Measurements from ENCODE around the gene RAB6B. TPM values are rescaled to one million over a fixed set of nuclear protein-coding genes. Genes with fewer than 3 reads are reported as not detected.

The RAB6B gene
- polyA plus RNA-seq, 1 donor (not counting 4 experiments of a cell fraction or from before 2014, with no cell fraction given), result 2.2 TPM

DNA sequence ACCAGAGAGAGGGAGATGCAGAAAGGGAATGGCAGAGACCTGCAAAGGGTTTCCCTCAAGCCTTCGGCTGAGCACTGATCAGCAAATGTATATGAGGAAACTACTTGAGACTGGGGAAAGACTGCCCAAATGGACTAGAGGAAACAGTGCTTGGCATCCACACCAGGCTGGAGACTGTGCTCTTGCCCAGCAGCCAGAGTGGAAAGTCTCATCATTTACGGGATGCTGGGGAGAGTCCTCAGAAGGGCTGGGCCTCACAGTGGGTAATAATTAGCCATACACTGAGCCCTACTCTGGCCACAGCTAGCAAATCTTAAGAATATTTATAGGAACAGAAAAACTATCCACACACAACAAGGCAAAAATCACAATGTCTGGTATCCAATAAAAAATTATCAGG, 18.5 kb downstream of the RAB6B start:
- dilution Hi-C loops (cut with MboI; ENCODE audit: extremely low pct_ligation_motif_present, low sequenced_read_pairs), result no loop called here
- H3K9ac ChIP-seq (ENCODE audit: control insufficient read depth, extremely low read depth, insufficient read depth, low read length), result no peak overlapping the region
- H3K36me3 ChIP-seq (ENCODE audit: control insufficient read depth in 2 of 2, extremely low read depth in 1 of 2, insufficient read depth in 2 of 2, low read length in 2 of 2), result no peaks in the 10 kb centered on the region
- H3K9me3 ChIP-seq (ENCODE audit: control insufficient read depth, low read depth, low read length), result no peaks in the 10 kb centered on the region
- no peaks in the 10 kb centered on the region for H3K4me1 ChIP-seq (ENCODE audit: control insufficient read depth, extremely low read depth, insufficient read depth, low read length)
- no peak overlapping the region for H3K4me3 ChIP-seq (ENCODE audit: control insufficient read depth in 2 of 3, extremely low read depth in 1 of 3, insufficient read depth in 2 of 3, low read depth in 1 of 3, low read length in 3 of 3)
- FAIRE-seq, result no peak
- TF ChIP-seq CTCF (optimal IDR thresholded peaks at IDR 0.05 in 1 of 3, IDR thresholded peaks at IDR 0.05 in 1 of 3, conservative IDR thresholded peaks at IDR 0.05 in 1 of 3; ENCODE audit: extremely low read depth in 1 of 3, insufficient read depth in 2 of 3, low read length in 3 of 3), result no peak
- no peak for TF ChIP-seq EZH2 (IDR thresholded peaks at IDR 0.05; ENCODE audit: low read length)
- no peak overlapping the region for H3K27ac ChIP-seq (ENCODE audit: control insufficient read depth, insufficient read depth, low read length)
- H3K9me1 ChIP-seq (ENCODE audit: control insufficient read depth, extremely low read depth, insufficient read depth, low read length), result no peaks in the 10 kb centered on the region
- H3K79me2 ChIP-seq (ENCODE audit: control insufficient read depth, insufficient read depth, low read length), result no peaks in the 10 kb centered on the region
- H3K27me3 ChIP-seq (ENCODE audit: control insufficient read depth, extremely low read depth, insufficient read depth, low read length), result peaks cover 7% of the 10 kb centered on the region
- no peak overlapping the region for H3K4me2 ChIP-seq (ENCODE audit: control insufficient read depth, extremely low read depth, insufficient read depth, low read depth, low read length)
- H4K20me1 ChIP-seq (ENCODE audit: control insufficient read depth, extremely low read depth, insufficient read depth, low read length), result no peaks in the 10 kb centered on the region
- H2AFZ ChIP-seq (ENCODE audit: control insufficient read depth, low read length), result no peak overlapping the region
- no peak for DNase-seq (ENCODE audit: low read depth, low spot score)

DNA sequence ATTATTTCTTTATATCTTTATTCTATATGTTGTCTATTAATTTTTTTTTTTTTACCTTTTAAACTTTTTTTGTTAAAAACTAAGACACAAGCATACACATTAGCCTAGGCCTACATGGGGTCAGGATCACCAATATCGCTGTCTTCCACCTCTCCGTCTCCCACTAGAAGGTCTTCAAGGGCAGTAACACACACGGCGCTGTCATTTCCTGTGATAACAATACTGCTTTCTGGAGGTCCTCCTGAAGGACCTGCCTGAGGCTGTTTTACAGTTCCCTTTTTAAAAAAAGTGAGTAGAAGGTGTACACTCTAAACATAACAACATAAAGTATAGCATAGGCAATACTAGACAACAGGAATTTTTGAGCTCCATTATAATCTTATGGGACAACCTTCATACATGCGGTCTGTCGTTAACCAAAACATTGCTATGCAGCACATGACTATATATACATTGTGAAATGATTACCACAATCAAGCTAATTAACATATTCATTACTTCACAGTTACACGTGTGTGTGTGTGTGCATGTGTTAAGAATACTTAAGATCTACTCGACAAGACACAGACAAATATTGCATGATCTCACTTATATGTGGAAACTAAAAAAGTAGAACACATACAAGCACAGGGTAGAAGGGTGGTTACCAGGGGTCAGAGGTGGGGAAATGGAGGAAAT, 20.8 kb downstream of the RAB6B start:
- Histone ChIP-seq H3K9me3 (ENCODE audit: control insufficient read depth, low read depth, low read length) (no peaks in the 10 kb centered on the region), H3K27ac (ENCODE audit: control insufficient read depth, insufficient read depth, low read length) (no peak overlapping the region), H3K27me3 (ENCODE audit: control insufficient read depth, extremely low read depth, insufficient read depth, low read length) (peaks cover 13% of the 10 kb centered on the region), H3K4me3 (ENCODE audit: control insufficient read depth in 2 of 3, extremely low read depth in 1 of 3, insufficient read depth in 2 of 3, low read depth in 1 of 3, low read length in 3 of 3) (no peak overlapping the region), H3K79me2 (ENCODE audit: control insufficient read depth, insufficient read depth, low read length) (no peaks in the 10 kb centered on the region), H4K20me1 (ENCODE audit: control insufficient read depth, extremely low read depth, insufficient read depth, low read length) (no peaks in the 10 kb centered on the region), H3K9me1 (ENCODE audit: control insufficient read depth, extremely low read depth, insufficient read depth, low read length) (no peaks in the 10 kb centered on the region), H3K9ac (ENCODE audit: control insufficient read depth, extremely low read depth, insufficient read depth, low read length) (no peak overlapping the region), H3K4me1 (ENCODE audit: control insufficient read depth, extremely low read depth, insufficient read depth, low read length) (no peaks in the 10 kb centered on the region), H3K4me2 (ENCODE audit: control insufficient read depth, extremely low read depth, insufficient read depth, low read depth, low read length) (no peak overlapping the region), H2AFZ (ENCODE audit: control insufficient read depth, low read length) (no peak overlapping the region), H3K36me3 (ENCODE audit: control insufficient read depth in 2 of 2, extremely low read depth in 1 of 2, insufficient read depth in 2 of 2, low read length in 2 of 2) (no peaks in the 10 kb centered on the region)
- dilution Hi-C loops (cut with MboI; ENCODE audit: extremely low pct_ligation_motif_present, low sequenced_read_pairs), result loop anchor here (5.0 kb wide), 1 partner anchor 53 kb away; no protein-coding TSS in a partner anchor
- FAIRE-seq, result no peak
- TF ChIP-seq CTCF (optimal IDR thresholded peaks at IDR 0.05 in 1 of 3, IDR thresholded peaks at IDR 0.05 in 1 of 3, conservative IDR thresholded peaks at IDR 0.05 in 1 of 3; ENCODE audit: extremely low read depth in 1 of 3, insufficient read depth in 2 of 3, low read length in 3 of 3), result no peak
- TF ChIP-seq EZH2 (IDR thresholded peaks at IDR 0.05; ENCODE audit: low read length), result no peak
- no peak for DNase-seq (ENCODE audit: low read depth, low spot score)
